ENCODE results near the gene SLC66A1. TPM values are rescaled to one million over a fixed set of nuclear protein-coding genes. Genes with fewer than 3 reads are reported as not detected.
A peak's percentile ranks its signal among the peaks of the same experiment; 100 is the strongest.

The SLC66A1 gene
- total RNA-seq, 1 experiment from 2014 or later = 14.1 TPM

DNA sequence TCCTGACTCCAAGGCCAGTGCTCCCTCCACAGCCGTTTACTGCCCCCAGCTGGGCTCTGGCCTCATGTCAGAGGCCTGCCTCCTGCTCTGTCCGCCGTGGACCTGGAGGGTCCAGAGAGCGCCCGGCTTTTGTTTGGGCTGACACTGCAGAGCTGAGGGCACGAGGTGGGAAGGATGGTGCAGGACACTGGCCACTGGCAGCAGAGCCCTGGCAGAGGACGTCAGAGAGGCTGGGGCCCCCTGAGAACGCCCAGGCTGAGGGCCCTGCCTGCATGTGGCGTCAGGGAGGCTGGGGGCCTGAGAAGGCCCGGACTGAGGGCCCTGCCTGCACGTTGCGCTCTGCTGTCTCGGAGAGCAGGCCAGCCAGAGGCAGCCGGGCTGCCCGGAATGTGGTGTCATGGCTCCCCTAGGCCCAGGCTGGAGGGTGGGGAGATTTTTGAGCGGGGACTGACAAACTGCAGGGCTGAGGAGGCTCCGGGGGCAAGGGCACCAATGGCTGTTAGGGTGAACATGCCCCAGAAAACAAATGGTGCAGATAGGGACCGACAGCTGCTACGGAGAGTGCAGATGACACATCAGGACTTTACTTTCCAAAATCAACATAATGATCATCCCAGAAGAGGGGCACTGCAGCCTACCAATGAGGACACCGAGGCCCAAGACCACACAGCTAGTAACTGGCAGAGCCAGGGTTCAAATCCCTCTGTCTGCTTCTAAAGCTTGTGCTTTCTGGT is 31.7 kb downstream of the SLC66A1 start (continued):
- TF ChIP-seq, protein P1, sequence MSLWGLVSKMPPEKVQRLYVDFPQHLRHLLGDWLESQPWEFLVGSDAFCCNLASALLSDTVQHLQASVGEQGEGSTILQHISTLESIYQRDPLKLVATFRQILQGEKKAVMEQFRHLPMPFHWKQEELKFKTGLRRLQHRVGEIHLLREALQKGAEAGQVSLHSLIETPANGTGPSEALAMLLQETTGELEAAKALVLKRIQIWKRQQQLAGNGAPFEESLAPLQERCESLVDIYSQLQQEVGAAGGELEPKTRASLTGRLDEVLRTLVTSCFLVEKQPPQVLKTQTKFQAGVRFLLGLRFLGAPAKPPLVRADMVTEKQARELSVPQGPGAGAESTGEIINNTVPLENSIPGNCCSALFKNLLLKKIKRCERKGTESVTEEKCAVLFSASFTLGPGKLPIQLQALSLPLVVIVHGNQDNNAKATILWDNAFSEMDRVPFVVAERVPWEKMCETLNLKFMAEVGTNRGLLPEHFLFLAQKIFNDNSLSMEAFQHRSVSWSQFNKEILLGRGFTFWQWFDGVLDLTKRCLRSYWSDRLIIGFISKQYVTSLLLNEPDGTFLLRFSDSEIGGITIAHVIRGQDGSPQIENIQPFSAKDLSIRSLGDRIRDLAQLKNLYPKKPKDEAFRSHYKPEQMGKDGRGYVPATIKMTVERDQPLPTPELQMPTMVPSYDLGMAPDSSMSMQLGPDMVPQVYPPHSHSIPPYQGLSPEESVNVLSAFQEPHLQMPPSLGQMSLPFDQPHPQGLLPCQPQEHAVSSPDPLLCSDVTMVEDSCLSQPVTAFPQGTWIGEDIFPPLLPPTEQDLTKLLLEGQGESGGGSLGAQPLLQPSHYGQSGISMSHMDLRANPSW (CRISPR knock-in tag; conservative IDR thresholded peaks at IDR 0.05; ENCODE audit: low read depth) = no peak
- TF ChIP-seq ZNF138 (CRISPR knock-in tag; conservative IDR thresholded peaks at IDR 0.05) (no peak), TEAD4 (CRISPR knock-in tag; IDR thresholded peaks at IDR 0.05) (no peak), TCF7 (CRISPR knock-in tag; IDR thresholded peaks at IDR 0.05; ENCODE audit: low read depth) (no peak)
- TF ChIP-seq, protein P2, sequence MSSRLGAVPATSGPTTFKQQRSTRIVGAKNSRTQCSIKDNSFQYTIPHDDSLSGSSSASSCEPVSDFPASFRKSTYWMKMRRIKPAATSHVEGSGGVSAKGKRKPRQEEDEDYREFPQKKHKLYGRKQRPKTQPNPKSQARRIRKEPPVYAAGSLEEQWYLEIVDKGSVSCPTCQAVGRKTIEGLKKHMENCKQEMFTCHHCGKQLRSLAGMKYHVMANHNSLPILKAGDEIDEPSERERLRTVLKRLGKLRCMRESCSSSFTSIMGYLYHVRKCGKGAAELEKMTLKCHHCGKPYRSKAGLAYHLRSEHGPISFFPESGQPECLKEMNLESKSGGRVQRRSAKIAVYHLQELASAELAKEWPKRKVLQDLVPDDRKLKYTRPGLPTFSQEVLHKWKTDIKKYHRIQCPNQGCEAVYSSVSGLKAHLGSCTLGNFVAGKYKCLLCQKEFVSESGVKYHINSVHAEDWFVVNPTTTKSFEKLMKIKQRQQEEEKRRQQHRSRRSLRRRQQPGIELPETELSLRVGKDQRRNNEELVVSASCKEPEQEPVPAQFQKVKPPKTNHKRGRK (CRISPR knock-in tag; IDR thresholded peaks at IDR 0.05; ENCODE audit: borderline replicate concordance) = no peak
- TF ChIP-seq, protein P3, sequence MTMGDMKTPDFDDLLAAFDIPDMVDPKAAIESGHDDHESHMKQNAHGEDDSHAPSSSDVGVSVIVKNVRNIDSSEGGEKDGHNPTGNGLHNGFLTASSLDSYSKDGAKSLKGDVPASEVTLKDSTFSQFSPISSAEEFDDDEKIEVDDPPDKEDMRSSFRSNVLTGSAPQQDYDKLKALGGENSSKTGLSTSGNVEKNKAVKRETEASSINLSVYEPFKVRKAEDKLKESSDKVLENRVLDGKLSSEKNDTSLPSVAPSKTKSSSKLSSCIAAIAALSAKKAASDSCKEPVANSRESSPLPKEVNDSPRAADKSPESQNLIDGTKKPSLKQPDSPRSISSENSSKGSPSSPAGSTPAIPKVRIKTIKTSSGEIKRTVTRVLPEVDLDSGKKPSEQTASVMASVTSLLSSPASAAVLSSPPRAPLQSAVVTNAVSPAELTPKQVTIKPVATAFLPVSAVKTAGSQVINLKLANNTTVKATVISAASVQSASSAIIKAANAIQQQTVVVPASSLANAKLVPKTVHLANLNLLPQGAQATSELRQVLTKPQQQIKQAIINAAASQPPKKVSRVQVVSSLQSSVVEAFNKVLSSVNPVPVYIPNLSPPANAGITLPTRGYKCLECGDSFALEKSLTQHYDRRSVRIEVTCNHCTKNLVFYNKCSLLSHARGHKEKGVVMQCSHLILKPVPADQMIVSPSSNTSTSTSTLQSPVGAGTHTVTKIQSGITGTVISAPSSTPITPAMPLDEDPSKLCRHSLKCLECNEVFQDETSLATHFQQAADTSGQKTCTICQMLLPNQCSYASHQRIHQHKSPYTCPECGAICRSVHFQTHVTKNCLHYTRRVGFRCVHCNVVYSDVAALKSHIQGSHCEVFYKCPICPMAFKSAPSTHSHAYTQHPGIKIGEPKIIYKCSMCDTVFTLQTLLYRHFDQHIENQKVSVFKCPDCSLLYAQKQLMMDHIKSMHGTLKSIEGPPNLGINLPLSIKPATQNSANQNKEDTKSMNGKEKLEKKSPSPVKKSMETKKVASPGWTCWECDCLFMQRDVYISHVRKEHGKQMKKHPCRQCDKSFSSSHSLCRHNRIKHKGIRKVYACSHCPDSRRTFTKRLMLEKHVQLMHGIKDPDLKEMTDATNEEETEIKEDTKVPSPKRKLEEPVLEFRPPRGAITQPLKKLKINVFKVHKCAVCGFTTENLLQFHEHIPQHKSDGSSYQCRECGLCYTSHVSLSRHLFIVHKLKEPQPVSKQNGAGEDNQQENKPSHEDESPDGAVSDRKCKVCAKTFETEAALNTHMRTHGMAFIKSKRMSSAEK (CRISPR knock-in tag; IDR thresholded peaks at IDR 0.05; ENCODE audit: borderline replicate concordance) = no peak

DNA sequence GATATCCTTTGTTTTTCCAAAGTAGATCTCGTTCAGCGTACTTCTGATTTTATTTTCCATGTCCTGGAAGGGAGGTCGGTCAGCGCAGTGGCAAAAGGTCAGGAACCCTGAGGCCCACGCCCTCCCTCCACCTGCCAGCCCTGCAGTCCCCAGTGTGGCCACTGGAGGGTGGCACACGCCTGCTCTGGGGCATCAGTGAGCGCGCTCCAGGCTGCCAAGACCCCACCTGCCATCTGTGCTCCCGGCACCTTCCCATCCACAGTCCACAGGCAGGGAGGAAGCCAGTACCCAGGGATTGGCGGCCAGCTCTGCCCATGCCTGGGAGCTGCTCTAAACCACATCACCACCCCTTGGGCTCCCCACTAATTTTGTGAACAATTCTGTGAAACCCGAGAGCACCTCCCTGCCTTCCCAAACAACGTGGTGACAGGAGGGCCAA is 32.3 kb downstream of the SLC66A1 start:
- Mint-ChIP-seq H3K9me3 (no peaks in the 10 kb centered on the region), H3K4me1 (peaks cover 15% of the 10 kb centered on the region), H3K36me3 (peaks cover 12% of the 10 kb centered on the region), H3K27ac (no peak overlapping the region), H3K27me3 (ENCODE audit: low read depth) (no peaks in the 10 kb centered on the region), H3K4me3 (no peak overlapping the region)
- ATAC-seq = peak; percentile 74
- ChIA-PET CTCF (interaction anchor here (0.6 to 2.8 kb wide), 15 partner anchors 9 to 437 kb away, joined by 3 to 14 read pairs (median 4); no protein-coding TSS in a partner anchor), POLR2A (no interaction called here)
- peak; percentile 81 for DNase-seq (ENCODE audit: low spot score)
- TF ChIP-seq ZNF671 (CRISPR knock-in tag; IDR thresholded peaks at IDR 0.05) = no peak
- TF ChIP-seq, protein P4, sequence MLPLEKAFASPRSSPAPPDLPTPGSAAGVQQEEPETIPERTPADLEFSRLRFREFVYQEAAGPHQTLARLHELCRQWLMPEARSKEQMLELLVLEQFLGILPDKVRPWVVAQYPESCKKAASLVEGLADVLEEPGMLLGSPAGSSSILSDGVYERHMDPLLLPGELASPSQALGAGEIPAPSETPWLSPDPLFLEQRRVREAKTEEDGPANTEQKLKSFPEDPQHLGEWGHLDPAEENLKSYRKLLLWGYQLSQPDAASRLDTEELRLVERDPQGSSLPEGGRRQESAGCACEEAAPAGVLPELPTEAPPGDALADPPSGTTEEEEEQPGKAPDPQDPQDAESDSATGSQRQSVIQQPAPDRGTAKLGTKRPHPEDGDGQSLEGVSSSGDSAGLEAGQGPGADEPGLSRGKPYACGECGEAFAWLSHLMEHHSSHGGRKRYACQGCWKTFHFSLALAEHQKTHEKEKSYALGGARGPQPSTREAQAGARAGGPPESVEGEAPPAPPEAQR (CRISPR knock-in tag; IDR thresholded peaks at IDR 0.05) = no peak
- no peak for TF ChIP-seq ZNF396 (CRISPR knock-in tag; IDR thresholded peaks at IDR 0.05; ENCODE audit: borderline replicate concordance)
- no peak for TF ChIP-seq ESRRA (CRISPR knock-in tag; IDR thresholded peaks at IDR 0.05; ENCODE audit: borderline replicate concordance)
- TF ChIP-seq ZNF423 (CRISPR knock-in tag; IDR thresholded peaks at IDR 0.05) = no peak
- TF ChIP-seq JAZF1 (CRISPR knock-in tag; IDR thresholded peaks at IDR 0.05) = no peak
- TF ChIP-seq, protein P5, sequence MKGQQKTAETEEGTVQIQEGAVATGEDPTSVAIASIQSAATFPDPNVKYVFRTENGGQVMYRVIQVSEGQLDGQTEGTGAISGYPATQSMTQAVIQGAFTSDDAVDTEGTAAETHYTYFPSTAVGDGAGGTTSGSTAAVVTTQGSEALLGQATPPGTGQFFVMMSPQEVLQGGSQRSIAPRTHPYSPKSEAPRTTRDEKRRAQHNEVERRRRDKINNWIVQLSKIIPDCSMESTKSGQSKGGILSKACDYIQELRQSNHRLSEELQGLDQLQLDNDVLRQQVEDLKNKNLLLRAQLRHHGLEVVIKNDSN (CRISPR knock-in tag; IDR thresholded peaks at IDR 0.05) = no peak
- TF ChIP-seq, protein P6, sequence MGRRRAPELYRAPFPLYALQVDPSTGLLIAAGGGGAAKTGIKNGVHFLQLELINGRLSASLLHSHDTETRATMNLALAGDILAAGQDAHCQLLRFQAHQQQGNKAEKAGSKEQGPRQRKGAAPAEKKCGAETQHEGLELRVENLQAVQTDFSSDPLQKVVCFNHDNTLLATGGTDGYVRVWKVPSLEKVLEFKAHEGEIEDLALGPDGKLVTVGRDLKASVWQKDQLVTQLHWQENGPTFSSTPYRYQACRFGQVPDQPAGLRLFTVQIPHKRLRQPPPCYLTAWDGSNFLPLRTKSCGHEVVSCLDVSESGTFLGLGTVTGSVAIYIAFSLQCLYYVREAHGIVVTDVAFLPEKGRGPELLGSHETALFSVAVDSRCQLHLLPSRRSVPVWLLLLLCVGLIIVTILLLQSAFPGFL (CRISPR knock-in tag; IDR thresholded peaks at IDR 0.05; ENCODE audit: borderline replicate concordance) = no peak
- TF ChIP-seq, protein P1 (CRISPR knock-in tag; conservative IDR thresholded peaks at IDR 0.05; ENCODE audit: low read depth) = no peak
- TF ChIP-seq ETV6 (CRISPR knock-in tag; IDR thresholded peaks at IDR 0.05) = 0 out of 2 replicates have a peak, but pooled peaks have one; percentile 22
- no peak for TF ChIP-seq ZNF317 (CRISPR knock-in tag; IDR thresholded peaks at IDR 0.05; ENCODE audit: borderline replicate concordance, low read depth)
- TF ChIP-seq, protein P7, sequence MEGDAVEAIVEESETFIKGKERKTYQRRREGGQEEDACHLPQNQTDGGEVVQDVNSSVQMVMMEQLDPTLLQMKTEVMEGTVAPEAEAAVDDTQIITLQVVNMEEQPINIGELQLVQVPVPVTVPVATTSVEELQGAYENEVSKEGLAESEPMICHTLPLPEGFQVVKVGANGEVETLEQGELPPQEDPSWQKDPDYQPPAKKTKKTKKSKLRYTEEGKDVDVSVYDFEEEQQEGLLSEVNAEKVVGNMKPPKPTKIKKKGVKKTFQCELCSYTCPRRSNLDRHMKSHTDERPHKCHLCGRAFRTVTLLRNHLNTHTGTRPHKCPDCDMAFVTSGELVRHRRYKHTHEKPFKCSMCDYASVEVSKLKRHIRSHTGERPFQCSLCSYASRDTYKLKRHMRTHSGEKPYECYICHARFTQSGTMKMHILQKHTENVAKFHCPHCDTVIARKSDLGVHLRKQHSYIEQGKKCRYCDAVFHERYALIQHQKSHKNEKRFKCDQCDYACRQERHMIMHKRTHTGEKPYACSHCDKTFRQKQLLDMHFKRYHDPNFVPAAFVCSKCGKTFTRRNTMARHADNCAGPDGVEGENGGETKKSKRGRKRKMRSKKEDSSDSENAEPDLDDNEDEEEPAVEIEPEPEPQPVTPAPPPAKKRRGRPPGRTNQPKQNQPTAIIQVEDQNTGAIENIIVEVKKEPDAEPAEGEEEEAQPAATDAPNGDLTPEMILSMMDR (IDR thresholded peaks at IDR 0.05) = peak; percentile 94

Measured in WTC11 (cell line).